SK-N-MC (cell line): Measurements from ENCODE around the gene FGF12.
"Not testable (repeated sequence)": the region's sequence is repeated elsewhere in the genome, so short reads cannot be mapped to it uniquely, and the experiment has no call there.

ENCODE experiments used
- DNase-seq: peaks from one replicate; pipeline ENCODE4 v3.0.0-alpha.2; 2011; ENCODE audit warnings: low read depth, low spot score
- H3K27ac ChIP-seq: fragments of 200-600 bp; sonication (generic); 2 replicates; pipeline ENCODE4 v1.5.1; 2016; ENCODE audit warnings: mixed run types
- H3K36me3 ChIP-seq: fragments of 200-600 bp; sonication (generic); 2 replicates; pipeline ENCODE4 v1.6.1; 2017; ENCODE audit warnings: antibody characterized with exemption, low read length, mixed read lengths; ENCODE audit not compliant: insufficient read depth
- H3K4me3 ChIP-seq: fragments of 200-600 bp; sonication (generic); 2 replicates; pipeline ENCODE4 v1.5.1; 2016
- H3K9ac ChIP-seq: fragments of 200-600 bp; sonication (generic); 2 replicates; pipeline ENCODE4 v1.8.0; 2017; ENCODE audit warnings: mixed run types, mixed read lengths; ENCODE audit not compliant: insufficient read length
- H3K9me3 ChIP-seq: fragments of 200-600 bp; sonication (generic); 2 replicates; pipeline ENCODE4 v1.6.1; 2017; ENCODE audit warnings: low read depth, mild to moderate bottlenecking, antibody characterized with exemption, low read length, moderate library complexity, mixed read lengths
- EZH2 ChIP-seq: fragments of 200-600 bp; sonication (generic); IDR thresholded peaks from one replicate; pipeline ENCODE4 v1.6.1; 2017; ENCODE audit warnings: antibody characterized with exemption
- FOXP2 ChIP-seq: optimal IDR thresholded peaks from 2 replicates; pipeline ENCODE3; 2011; ENCODE audit warnings: mild to moderate bottlenecking, moderate library complexity; ENCODE audit not compliant: insufficient read depth; ENCODE audit errors: extremely low read length, control extremely low read depth
- POLR2AphosphoS5 ChIP-seq: IDR thresholded peaks from 2 replicates; pipeline ENCODE4 v1.6.1; 2012; ENCODE audit warnings: mild to moderate bottlenecking, low read depth, low read length, borderline replicate concordance

The FGF12 gene

GRCh38 chr3:192737506-192737905 lies 10.2 kb upstream of the FGF12 start:
- H3K4me3 ChIP-seq = no peak overlapping the region
- DNase-seq = no peak
- no peaks in the 10 kb centered on the region for H3K9me3 ChIP-seq
- no peak overlapping the region for H3K27ac ChIP-seq
- no peak for TF ChIP-seq POLR2AphosphoS5
- no peak for TF ChIP-seq EZH2
- no peak for TF ChIP-seq FOXP2
- H3K9ac ChIP-seq = no peak overlapping the region
- no peaks in the 10 kb centered on the region for H3K36me3 ChIP-seq

- TF ChIP-seq POLR2AphosphoS5 = no peak
- TF ChIP-seq EZH2 = no peak
- TF ChIP-seq FOXP2 = no peak
- no peak for DNase-seq
- H3K9ac ChIP-seq = no peak overlapping the region
Observed at GRCh38 chr3:192731233-192731632, 3.9 kb upstream of the FGF12 start.

GRCh38 chr3:192726385-192726784 lies 956 bp downstream of the FGF12 start:
- Histone ChIP-seq H3K36me3 (no peaks in the 10 kb centered on the region), H3K4me3 (no peak overlapping the region), H3K9ac (no peak overlapping the region), H3K9me3 (no peaks in the 10 kb centered on the region), H3K27ac (no peak overlapping the region)
- DNase-seq = no peak
- TF ChIP-seq FOXP2 = no peak
- no peak for TF ChIP-seq EZH2
- TF ChIP-seq POLR2AphosphoS5 = no peak

More at GRCh38 chr3:192731233-192731632, 3.9 kb upstream of the FGF12 start:
- no peaks in the 10 kb centered on the region for H3K9me3 ChIP-seq
- no peak overlapping the region for H3K4me3 ChIP-seq
- H3K36me3 ChIP-seq = no peaks in the 10 kb centered on the region
- H3K27ac ChIP-seq = no peak overlapping the region

- no peak overlapping the region for H3K4me3 ChIP-seq
- H3K36me3 ChIP-seq = no peaks in the 10 kb centered on the region
- H3K9me3 ChIP-seq = no peaks in the 10 kb centered on the region
- no peak overlapping the region for H3K27ac ChIP-seq
- H3K9ac ChIP-seq = no peak overlapping the region
- no peak for DNase-seq
- TF ChIP-seq EZH2 = no peak
- no peak for TF ChIP-seq POLR2AphosphoS5
- TF ChIP-seq FOXP2 = no peak
Observed at GRCh38 chr3:192719964-192720363, 7.4 kb downstream of the FGF12 start.

- DNase-seq = no peak
- no peak overlapping the region for H3K4me3 ChIP-seq
- TF ChIP-seq POLR2AphosphoS5 (no peak), EZH2 (no peak), FOXP2 (no peak)
- H3K9me3 ChIP-seq = no peaks in the 10 kb centered on the region
- H3K9ac ChIP-seq = no peak overlapping the region
- no peak overlapping the region for H3K27ac ChIP-seq
- H3K36me3 ChIP-seq = no peaks in the 10 kb centered on the region
Observed at GRCh38 chr3:192718156-192718555, 9.2 kb downstream of the FGF12 start.

- Histone ChIP-seq H3K9ac (no peak overlapping the region), H3K36me3 (no peaks in the 10 kb centered on the region), H3K4me3 (no peak overlapping the region), H3K27ac (no peak overlapping the region), H3K9me3 (no peaks in the 10 kb centered on the region)
- TF ChIP-seq FOXP2 = no peak
- no peak for TF ChIP-seq EZH2
- TF ChIP-seq POLR2AphosphoS5 = no peak
- no peak for DNase-seq
Observed at GRCh38 chr3:192715126-192715525, 12.2 kb downstream of the FGF12 start.

GRCh38 chr3:192711126-192711525 lies 16.2 kb downstream of the FGF12 start:
- not testable (repeated sequence) for H3K36me3 ChIP-seq, H3K4me3 ChIP-seq, H3K9me3 ChIP-seq, DNase-seq, H3K9ac ChIP-seq, H3K27ac ChIP-seq

GRCh38 chr3:192710366-192710765 lies 17.0 kb downstream of the FGF12 start:
- H3K9ac ChIP-seq = no peak overlapping the region
- H3K36me3 ChIP-seq = no peaks in the 10 kb centered on the region
- H3K9me3 ChIP-seq = no peaks in the 10 kb centered on the region
- H3K27ac ChIP-seq = no peak overlapping the region
- no peak for TF ChIP-seq FOXP2
- no peak overlapping the region for H3K4me3 ChIP-seq
- no peak for DNase-seq

- TF ChIP-seq POLR2AphosphoS5 (no peak), EZH2 (no peak), FOXP2 (no peak)
- no peak for DNase-seq
- no peak overlapping the region for H3K27ac ChIP-seq
- no peak overlapping the region for H3K4me3 ChIP-seq
- H3K36me3 ChIP-seq = no peaks in the 10 kb centered on the region
- no peak overlapping the region for H3K9ac ChIP-seq
- no peaks in the 10 kb centered on the region for H3K9me3 ChIP-seq
Observed at GRCh38 chr3:192706272-192706671, 21.1 kb downstream of the FGF12 start.

GRCh38 chr3:192700885-192701284 lies 26.5 kb downstream of the FGF12 start:
- Histone ChIP-seq H3K9me3 (no peaks in the 10 kb centered on the region), H3K9ac (no peak overlapping the region), H3K4me3 (no peak overlapping the region), H3K27ac (no peak overlapping the region), H3K36me3 (no peaks in the 10 kb centered on the region)
- TF ChIP-seq FOXP2 = no peak
- TF ChIP-seq POLR2AphosphoS5 = no peak
- DNase-seq = no peak
